Type B pancreatic cell (in vitro differentiated cells): ENCODE results near the gene ARFGAP1. TPM values are rescaled to one million over a fixed set of nuclear protein-coding genes. Genes with fewer than 3 reads are reported as not detected.
"Not testable (repeated sequence)": the region's sequence is repeated elsewhere in the genome, so short reads cannot be mapped to it uniquely, and the experiment has no call there.

ENCODE experiments used
- DNase-seq: peaks from one replicate; pipeline ENCODE4 v3.0.0; 2021; ENCODE audit warnings: mixed read lengths; ENCODE audit not compliant: unreplicated experiment; ENCODE audit errors: extremely low spot score
- H3K27ac Mint-ChIP-seq: 2 replicates; pipeline ENCODE4 v1.8.0; 2021; ENCODE audit warnings: mild to moderate bottlenecking, mixed read lengths
- H3K27me3 Mint-ChIP-seq: 2 replicates; pipeline ENCODE4 v1.8.0; 2021; ENCODE audit warnings: mixed read lengths
- H3K36me3 Mint-ChIP-seq: 2 replicates; pipeline ENCODE4 v1.8.0; 2021; ENCODE audit warnings: mixed read lengths
- H3K4me1 Mint-ChIP-seq: one replicate; pipeline ENCODE4 v1.8.0; 2021; ENCODE audit warnings: mixed read lengths; ENCODE audit not compliant: unreplicated experiment
- H3K4me3 Mint-ChIP-seq: 2 replicates; pipeline ENCODE4 v1.8.0; 2021; ENCODE audit warnings: mild to moderate bottlenecking, mixed read lengths
- H3K9me3 Mint-ChIP-seq: 2 replicates; pipeline ENCODE4 v1.8.0; 2021; ENCODE audit warnings: mixed read lengths
- CTCF ChIP-seq: fragments of 200-600 bp; sonication (generic); conservative IDR thresholded peaks from 2 replicates; pipeline ENCODE4 v1.5.0; 2021; ENCODE audit warnings: antibody characterized with exemption, mild to moderate bottlenecking
- total RNA-seq: library from RNA; stranded (reverse); gene quantifications from 2 replicates; pipeline ENCODE4 v1.2.1, GENCODE V29; 2021; ENCODE audit warnings: low replicate concordance

Gene ARFGAP1
- total RNA-seq, 1 donor from 2014 or later: 132 TPM

- no peak overlapping the region for H3K27ac Mint-ChIP-seq
- TF ChIP-seq CTCF: no peak
- H3K27me3 Mint-ChIP-seq: peaks cover under 1% of the 10 kb centered on the region
- peaks cover 4% of the 10 kb centered on the region for H3K36me3 Mint-ChIP-seq
- DNase-seq: no peak
- H3K4me1 Mint-ChIP-seq: peaks cover 14% of the 10 kb centered on the region
- no peak overlapping the region for H3K4me3 Mint-ChIP-seq
- H3K9me3 Mint-ChIP-seq: peaks cover 11% of the 10 kb centered on the region
Measured at GRCh38 chr20:63331741-63332400, 59.3 kb downstream of the ARFGAP1 start.

- TF ChIP-seq CTCF: no peak
Measured at GRCh38 chr20:63332488-63333240, 60.1 kb downstream of the ARFGAP1 start.

GRCh38 chr20:63333241-63333836 is 60.7 kb downstream of the ARFGAP1 start:
- no peak for TF ChIP-seq CTCF
- Mint-ChIP-seq H3K27ac (peak overlapping the region; percentile 82), H3K27me3 (peaks cover 3% of the 10 kb centered on the region), H3K4me1 (peaks cover 21% of the 10 kb centered on the region), H3K4me3 (peak overlapping the region; percentile 14), H3K9me3 (peaks cover 11% of the 10 kb centered on the region), H3K36me3 (peaks cover 4% of the 10 kb centered on the region)
- DNase-seq: no peak

More at GRCh38 chr20:63332488-63333240, 60.1 kb downstream of the ARFGAP1 start:
- Mint-ChIP-seq H3K4me3 (no peak overlapping the region), H3K27ac (no peak overlapping the region), H3K9me3 (peaks cover 11% of the 10 kb centered on the region), H3K4me1 (peaks cover 21% of the 10 kb centered on the region), H3K27me3 (peaks cover 3% of the 10 kb centered on the region), H3K36me3 (peaks cover 4% of the 10 kb centered on the region)
- no peak for DNase-seq

GRCh38 chr20:63334356-63334755 is 61.7 kb downstream of the ARFGAP1 start:
- Mint-ChIP-seq H3K36me3 (peaks cover 4% of the 10 kb centered on the region), H3K9me3 (peaks cover 11% of the 10 kb centered on the region), H3K4me1 (peaks cover 21% of the 10 kb centered on the region), H3K27me3 (peaks cover 7% of the 10 kb centered on the region), H3K27ac (peak overlapping the region; percentile 82), H3K4me3 (no peak overlapping the region)
- TF ChIP-seq CTCF: no peak
- DNase-seq: no peak

- not testable (repeated sequence) for H3K36me3 Mint-ChIP-seq, H3K27ac Mint-ChIP-seq, H3K27me3 Mint-ChIP-seq, DNase-seq, H3K4me3 Mint-ChIP-seq
- Mint-ChIP-seq H3K4me1 (peaks cover 21% of the 10 kb centered on the region), H3K9me3 (peaks cover 11% of the 10 kb centered on the region)
Measured at GRCh38 chr20:63335060-63335459, 62.4 kb downstream of the ARFGAP1 start.

- TF ChIP-seq CTCF: no peak
- no peak overlapping the region for H3K4me3 Mint-ChIP-seq
- no peak for DNase-seq
- H3K9me3 Mint-ChIP-seq: peaks cover 11% of the 10 kb centered on the region
- peaks cover 4% of the 10 kb centered on the region for H3K36me3 Mint-ChIP-seq
- H3K4me1 Mint-ChIP-seq: peaks cover 21% of the 10 kb centered on the region
- H3K27me3 Mint-ChIP-seq: peaks cover 7% of the 10 kb centered on the region
- H3K27ac Mint-ChIP-seq: no peak overlapping the region
Measured at GRCh38 chr20:63335711-63336110, 63.1 kb downstream of the ARFGAP1 start.
